HepG2 (cell line): ENCODE data around the gene TMED3.

ENCODE experiments used
- CENPBD1 ChIP-seq: sonication (generic); formaldehyde crosslinking; IDR thresholded peaks from 2 replicates; pipeline ENCODE4 v1.8.0; 2022; ENCODE audit warnings: missing genetic modification reagents, low read depth, mild to moderate bottlenecking, borderline replicate concordance
- ERF ChIP-seq: IDR thresholded peaks from 2 replicates; pipeline ENCODE4 v1.6.1; 2018; ENCODE audit warnings: missing biosample characterization, missing genetic modification reagents
- POLR2A ChIP-seq, 2 experiments: IDR thresholded peaks; 2 replicates each; pipeline ENCODE4 v1.6.1; 2011; ENCODE audit warnings: low read depth in 2 of 2, low read length in 2 of 2, mild to moderate bottlenecking in 1 of 2, moderate library complexity in 1 of 2; ENCODE audit not compliant: insufficient read depth in 1 of 2
- POLR2AphosphoS5 ChIP-seq: IDR thresholded peaks from 2 replicates; pipeline ENCODE4 v1.6.1; 2012; ENCODE audit warnings: low read depth, low read length
- RCOR2 ChIP-seq: IDR thresholded peaks from 2 replicates; pipeline ENCODE4 v1.6.1; 2016; ENCODE audit warnings: missing biosample characterization, missing genetic modification reagents
- TIGD3 ChIP-seq: sonication (generic); formaldehyde crosslinking; IDR thresholded peaks from 2 replicates; pipeline ENCODE4 v1.5.1; 2020; ENCODE audit warnings: mild to moderate bottlenecking, missing genetic modification reagents, borderline replicate concordance
- ZNF235 ChIP-seq: sonication (generic); formaldehyde crosslinking; IDR thresholded peaks from 2 replicates; pipeline ENCODE4 v1.8.1; 2023; ENCODE audit warnings: mild to moderate bottlenecking, missing genetic modification reagents, borderline replicate concordance
- ZNF274 ChIP-seq: sonication (generic); formaldehyde crosslinking; IDR thresholded peaks from 2 replicates; pipeline ENCODE4 v1.5.1; 2020; ENCODE audit warnings: mild to moderate bottlenecking, missing genetic modification reagents
- ZNF333 ChIP-seq: sonication (generic); formaldehyde crosslinking; IDR thresholded peaks from 2 replicates; pipeline ENCODE4 v1.4.0; 2020; ENCODE audit warnings: mild to moderate bottlenecking, missing genetic modification reagents, borderline replicate concordance
- TF ChIP-seq, protein P1 (sequence below): sonication (generic); formaldehyde crosslinking; IDR thresholded peaks from 2 replicates; pipeline ENCODE4 v1.5.0; 2020; ENCODE audit warnings: mild to moderate bottlenecking, missing genetic modification reagents, moderate library complexity

GRCh38 chr15:79315623-79316328 is 4.9 kb downstream of the TMED3 start:
- no peak for TF ChIP-seq ZNF235
- no peak for TF ChIP-seq CENPBD1
- TF ChIP-seq, protein P1, sequence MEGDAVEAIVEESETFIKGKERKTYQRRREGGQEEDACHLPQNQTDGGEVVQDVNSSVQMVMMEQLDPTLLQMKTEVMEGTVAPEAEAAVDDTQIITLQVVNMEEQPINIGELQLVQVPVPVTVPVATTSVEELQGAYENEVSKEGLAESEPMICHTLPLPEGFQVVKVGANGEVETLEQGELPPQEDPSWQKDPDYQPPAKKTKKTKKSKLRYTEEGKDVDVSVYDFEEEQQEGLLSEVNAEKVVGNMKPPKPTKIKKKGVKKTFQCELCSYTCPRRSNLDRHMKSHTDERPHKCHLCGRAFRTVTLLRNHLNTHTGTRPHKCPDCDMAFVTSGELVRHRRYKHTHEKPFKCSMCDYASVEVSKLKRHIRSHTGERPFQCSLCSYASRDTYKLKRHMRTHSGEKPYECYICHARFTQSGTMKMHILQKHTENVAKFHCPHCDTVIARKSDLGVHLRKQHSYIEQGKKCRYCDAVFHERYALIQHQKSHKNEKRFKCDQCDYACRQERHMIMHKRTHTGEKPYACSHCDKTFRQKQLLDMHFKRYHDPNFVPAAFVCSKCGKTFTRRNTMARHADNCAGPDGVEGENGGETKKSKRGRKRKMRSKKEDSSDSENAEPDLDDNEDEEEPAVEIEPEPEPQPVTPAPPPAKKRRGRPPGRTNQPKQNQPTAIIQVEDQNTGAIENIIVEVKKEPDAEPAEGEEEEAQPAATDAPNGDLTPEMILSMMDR (CRISPR knock-in tag), result no peak
- no peak for TF ChIP-seq POLR2AphosphoS5
- TF ChIP-seq POLR2A (IDR thresholded peaks at IDR 0.05; ENCODE audit: insufficient read depth in 1 of 2, low read depth in 2 of 2, low read length in 2 of 2), result no peak
- TF ChIP-seq TIGD3 (CRISPR knock-in tag), result no peak
- TF ChIP-seq RCOR2 (CRISPR knock-in tag), result no peak
- no peak for TF ChIP-seq ZNF333 (CRISPR knock-in tag)
- no peak for TF ChIP-seq ZNF274 (CRISPR knock-in tag)
- TF ChIP-seq ERF, result no peak
